Esophagus muscularis mucosa (tissue), 4 donors: ENCODE measurements around the gene CAMK2N2. TPM values are rescaled to one million over a fixed set of nuclear protein-coding genes. Genes with fewer than 3 reads are reported as not detected.
A peak's percentile ranks its signal among the peaks of the same experiment; 100 is the strongest.

Experiments
- DNase-seq: peaks from one replicate; pipeline ENCODE4 v3.0.0-alpha.2; 2017; ENCODE audit errors: extremely low spot score
- H3K27ac ChIP-seq, 4 donors: fragments of 200-600 bp; sonication (generic); replicated peaks in 1 of 4; 1 replicate in 3 of 4; 2 replicates in 1 of 4; pipeline ENCODE4 v1.5.1; 2016 to 2019; ENCODE audit warnings: mild to moderate bottlenecking in 1 of 4
- H3K27me3 ChIP-seq, 4 donors: fragments of 200-600 bp; sonication (generic); one replicate each; pipeline versions ENCODE4 v1.5.1 to v1.6.0; 2016 to 2019
- H3K36me3 ChIP-seq, 4 donors: fragments of 200-600 bp; sonication (generic); one replicate each; pipeline ENCODE4 v1.5.1; 2016 to 2019
- H3K4me1 ChIP-seq, 4 donors: fragments of 200-600 bp; sonication (generic); one replicate each; pipeline ENCODE4 v1.5.1; 2016 to 2019
- H3K4me3 ChIP-seq, 4 donors: fragments of 200-600 bp; sonication (generic); 1 replicate in 2 of 4; 2 replicates in 2 of 4; pipeline ENCODE4 v1.5.1; 2016 to 2019; ENCODE audit warnings: mild to moderate bottlenecking in 4 of 4, moderate library complexity in 1 of 4
- H3K9me3 ChIP-seq, 4 donors: fragments of 200-600 bp; sonication (generic); 1 replicate in 3 of 4; 2 replicates in 1 of 4; pipeline ENCODE4 v1.5.1; 2016 to 2019
- EP300 ChIP-seq: sonication (generic); formaldehyde crosslinking; IDR thresholded peaks from one replicate; pipeline ENCODE4 v1.6.1; 2017; ENCODE audit warnings: antibody characterized with exemption
- POLR2A ChIP-seq: fragments of 450-650 bp; IDR thresholded peaks from one replicate; pipeline ENCODE4 v1.6.1; 2017; ENCODE audit warnings: antibody characterized with exemption, moderate library complexity, mild to moderate bottlenecking, low read depth
- POLR2AphosphoS5 ChIP-seq, 2 donors: sonication (generic); formaldehyde crosslinking; IDR thresholded peaks; one replicate each; pipeline ENCODE4 v1.6.1; 2017; ENCODE audit warnings: antibody characterized with exemption in 2 of 2
- WGBS: methylation state at CpG from one replicate; pipeline ENCODE4 v1.1.5; 2018; 5-methylcytosine and 5-hydroxymethylcytosine counted together
- intact Hi-C: fragments of 100-400 bp; cut with DNase I; formaldehyde crosslinking; loops from one replicate; pipeline ENCODE4 v1.15.1; 2023
- total RNA-seq, 4 donors: library from RNA; depleted of rRNA; stranded (reverse); fragments of >200 nt; gene quantifications; one replicate each; pipeline versions ENCODE4 v1.1.0 to v1.2.1, GENCODE V29; 2016
- TF ChIP-seq, protein P1 (sequence below), 3 experiments: fragments of 200-600 bp in 2 of 3; fragments of 450-650 bp in 1 of 3; sonication (generic) in 2 of 3; IDR thresholded peaks; one replicate each; pipeline ENCODE4 v1.5.1; 2017 to 2019; ENCODE audit warnings: antibody characterized with exemption in 3 of 3, mild to moderate bottlenecking in 2 of 3, moderate library complexity in 1 of 3

Gene CAMK2N2
- total RNA-seq, 4 donors from 2014 or later: not detected

GRCh38 chr3:184250167-184250828, 11.1 kb downstream of the CAMK2N2 start:
- H3K4me1 ChIP-seq: peaks cover 14 to 35% (median 23%) of the 10 kb centered on the region in 4 donors
- H3K36me3 ChIP-seq: peaks cover 4 to 6% (median 5%) of the 10 kb centered on the region in 4 donors
- intact Hi-C loops: loop anchor here (5.0 to 10.0 kb wide), 3 partner anchors 103 to 355 kb away; no protein-coding TSS in a partner anchor
- no peaks in the 10 kb centered on the region for H3K9me3 ChIP-seq
- peak overlapping the region; percentile 74 to 84 (median 81) for H3K27ac ChIP-seq
- no peaks in the 10 kb centered on the region for H3K27me3 ChIP-seq
- TF ChIP-seq, protein P1, sequence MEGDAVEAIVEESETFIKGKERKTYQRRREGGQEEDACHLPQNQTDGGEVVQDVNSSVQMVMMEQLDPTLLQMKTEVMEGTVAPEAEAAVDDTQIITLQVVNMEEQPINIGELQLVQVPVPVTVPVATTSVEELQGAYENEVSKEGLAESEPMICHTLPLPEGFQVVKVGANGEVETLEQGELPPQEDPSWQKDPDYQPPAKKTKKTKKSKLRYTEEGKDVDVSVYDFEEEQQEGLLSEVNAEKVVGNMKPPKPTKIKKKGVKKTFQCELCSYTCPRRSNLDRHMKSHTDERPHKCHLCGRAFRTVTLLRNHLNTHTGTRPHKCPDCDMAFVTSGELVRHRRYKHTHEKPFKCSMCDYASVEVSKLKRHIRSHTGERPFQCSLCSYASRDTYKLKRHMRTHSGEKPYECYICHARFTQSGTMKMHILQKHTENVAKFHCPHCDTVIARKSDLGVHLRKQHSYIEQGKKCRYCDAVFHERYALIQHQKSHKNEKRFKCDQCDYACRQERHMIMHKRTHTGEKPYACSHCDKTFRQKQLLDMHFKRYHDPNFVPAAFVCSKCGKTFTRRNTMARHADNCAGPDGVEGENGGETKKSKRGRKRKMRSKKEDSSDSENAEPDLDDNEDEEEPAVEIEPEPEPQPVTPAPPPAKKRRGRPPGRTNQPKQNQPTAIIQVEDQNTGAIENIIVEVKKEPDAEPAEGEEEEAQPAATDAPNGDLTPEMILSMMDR (IDR thresholded peaks at IDR 0.05): peak; percentile 87 to 98 (median 91)
- TF ChIP-seq EP300 (no peak), POLR2AphosphoS5 (IDR thresholded peaks at IDR 0.05) (peak in 1 of 2 donors; percentile 45), POLR2A (no peak)
- peak overlapping the region; percentile 77 to 93 (median 86) for H3K4me3 ChIP-seq
- DNase-seq: peak; percentile 96
- WGBS: 16% methylated on average over 18 of the region's 20 CpGs

DNA sequence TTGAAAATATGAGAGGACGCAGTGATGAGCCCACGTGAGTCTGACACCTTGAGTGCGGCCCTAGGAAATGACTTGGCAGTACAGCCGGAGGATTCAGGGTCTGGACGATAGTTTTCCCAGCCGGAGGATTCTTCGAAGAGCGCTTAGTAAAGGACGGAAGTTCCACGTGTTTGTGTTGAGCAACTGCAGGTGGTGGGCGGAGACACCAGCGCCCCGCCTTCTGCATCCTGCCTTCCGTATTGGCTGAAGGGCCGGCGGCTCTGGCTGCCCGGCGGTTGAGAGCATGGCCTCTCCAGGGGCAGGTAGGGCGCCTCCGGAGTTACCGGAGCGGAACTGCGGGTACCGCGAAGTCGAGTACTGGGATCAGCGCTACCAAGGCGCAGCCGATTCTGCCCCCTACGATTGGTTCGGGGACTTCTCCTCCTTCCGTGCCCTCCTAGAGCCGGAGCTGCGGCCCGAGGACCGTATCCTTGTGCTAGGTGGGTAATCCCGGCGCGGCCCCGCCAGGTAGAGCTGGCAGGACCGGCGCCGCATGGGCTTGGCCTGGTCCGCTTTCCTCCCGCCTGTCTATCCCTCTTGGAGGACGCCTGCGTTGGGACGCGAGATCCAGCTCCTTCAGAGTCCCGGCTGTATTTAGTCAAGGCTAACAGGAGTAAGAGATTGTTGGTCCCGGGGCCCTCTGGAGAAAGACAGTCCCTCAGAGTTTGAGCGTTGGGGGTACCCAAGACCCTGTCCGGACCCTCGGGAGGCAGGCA, 11.8 kb downstream of the CAMK2N2 start, which contains the start of gene EEF1AKMT4:
Gene EEF1AKMT4, plus strand, starts transcription at position 261 of the 755 bp plus-strand sequence. Its CDS starts 23 bp downstream, at position 284.
- Histone ChIP-seq H3K9me3 (no peaks in the 10 kb centered on the region), H3K27me3 (no peaks in the 10 kb centered on the region), H3K27ac (peak within 1 kb of the TSS; percentile 74 to 84 (median 81)), H3K4me1 (peaks cover 14 to 35% (median 23%) of the 10 kb centered on the region in 4 donors), H3K36me3 (peaks cover 11 to 13% (median 12%) of the 10 kb centered on the region in 4 donors), H3K4me3 (peak within 1 kb of the TSS; percentile 77 to 93 (median 86))
- TF ChIP-seq POLR2A: no peak
- no peak for TF ChIP-seq EP300
- TF ChIP-seq, protein P1 (IDR thresholded peaks at IDR 0.05): peak; percentile 40 to 64 (median 49)
- peak in 1 of 2 donors; percentile 85 for TF ChIP-seq POLR2AphosphoS5 (IDR thresholded peaks at IDR 0.05)
- 5% methylated on average over 7 of the region's 54 CpGs for WGBS
- peak; percentile 99 for DNase-seq
- intact Hi-C loops: loop anchor here (5.0 to 10.0 kb wide), 5 partner anchors 62 to 355 kb away; partner anchors contain the start of genes ABCC5 and ABCF3

DNA sequence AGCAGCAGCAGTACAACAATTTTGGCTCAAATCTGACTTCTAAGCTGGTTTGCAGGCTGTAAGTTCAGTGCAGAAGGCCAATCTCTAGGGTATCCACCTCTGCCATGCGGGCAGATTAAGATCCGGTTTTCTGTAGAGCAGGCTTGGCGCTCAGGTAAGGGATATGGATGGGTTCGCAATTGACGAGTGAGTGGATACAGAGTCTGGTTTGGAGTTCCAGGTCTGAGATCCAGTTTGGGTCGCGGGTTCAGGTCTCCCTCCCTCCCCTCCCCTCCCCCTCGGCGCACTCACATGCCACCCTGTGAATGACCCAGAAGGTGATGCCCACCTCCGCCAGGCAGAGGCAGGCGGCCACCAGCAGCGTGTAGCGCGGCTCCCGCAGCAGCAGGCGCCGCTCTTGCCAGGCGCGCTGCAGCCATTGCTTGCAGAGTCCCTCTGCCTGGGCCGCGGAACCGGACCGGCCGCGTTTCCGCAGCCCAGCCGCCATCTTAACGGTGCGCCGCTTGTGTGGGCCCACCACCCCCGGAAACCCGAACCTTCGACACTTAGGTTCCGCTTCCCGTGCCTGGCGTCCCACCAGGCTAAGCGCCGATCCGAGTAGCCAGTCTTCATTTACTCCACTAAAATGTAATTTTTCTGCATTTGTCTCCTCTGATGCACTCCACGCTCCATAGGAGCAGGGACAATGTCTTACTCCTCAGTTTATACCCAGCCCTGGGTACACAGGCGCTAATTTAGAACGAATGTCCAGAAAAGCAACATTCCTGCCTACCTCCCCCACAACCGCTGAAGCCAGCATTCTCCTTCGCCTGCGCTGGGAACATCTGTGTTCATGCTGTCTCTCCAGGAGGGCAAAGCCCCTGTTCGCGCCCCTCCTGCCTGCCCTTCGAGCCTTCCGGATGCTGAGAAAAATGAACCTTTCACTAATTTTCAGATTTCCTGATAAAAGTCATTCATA, 12.6 kb downstream of the CAMK2N2 start, which contains the start of gene ALG3:
Gene ALG3, minus strand, starts transcription at position 509 of the 958 bp plus-strand sequence. Its CDS starts 22 bp downstream, at position 487.
- H3K9me3 ChIP-seq: no peaks in the 10 kb centered on the region
- H3K27ac ChIP-seq: peak within 1 kb of the TSS; percentile 74 to 84 (median 81)
- intact Hi-C loops: loop anchor here (5.0 kb wide), 2 partner anchors 61 to 231 kb away; partner anchors contain the start of genes ABCC5 and ABCF3
- no peak for DNase-seq
- TF ChIP-seq, protein P1 (IDR thresholded peaks at IDR 0.05): peak in 1 of 3 experiments; percentile 23
- TF ChIP-seq POLR2AphosphoS5 (IDR thresholded peaks at IDR 0.05): peak; percentile 72 to 76
- TF ChIP-seq EP300: no peak
- TF ChIP-seq POLR2A: peak; percentile 5
- peak within 1 kb of the TSS; percentile 77 to 93 (median 86) for H3K4me3 ChIP-seq
- no peaks in the 10 kb centered on the region for H3K27me3 ChIP-seq
- H3K36me3 ChIP-seq: peaks cover 19 to 21% (median 20%) of the 10 kb centered on the region in 4 donors
- peaks cover 14 to 35% (median 23%) of the 10 kb centered on the region in 4 donors for H3K4me1 ChIP-seq
- under 1% methylated on average over 29 of the region's 49 CpGs for WGBS

GRCh38 chr3:184242297-184242685, 19.1 kb downstream of the CAMK2N2 start:
- no peak overlapping the region for H3K27ac ChIP-seq
- intact Hi-C loops: loop anchor here (5.0 kb wide), 1 partner anchor 100 kb away; no protein-coding TSS in a partner anchor
- DNase-seq: no peak

More at GRCh38 chr3:184242297-184242685, 19.1 kb downstream of the CAMK2N2 start:
- no peaks in the 10 kb centered on the region for H3K9me3 ChIP-seq
- 85% methylated on average over 5 of the region's 5 CpGs for WGBS
- peaks cover 6 to 16% (median 11%) of the 10 kb centered on the region in 4 donors for H3K4me1 ChIP-seq
- H3K27me3 ChIP-seq: peaks cover 0 to 37% (median 2%) of the 10 kb centered on the region in 4 donors
- TF ChIP-seq, protein P1 (IDR thresholded peaks at IDR 0.05): no peak
- no peak for TF ChIP-seq POLR2AphosphoS5 (IDR thresholded peaks at IDR 0.05)
- no peak for TF ChIP-seq EP300
- TF ChIP-seq POLR2A: no peak
- H3K36me3 ChIP-seq: peaks cover 25 to 45% (median 39%) of the 10 kb centered on the region in 4 donors
- H3K4me3 ChIP-seq: no peak overlapping the region
